SK-N-SH treated with all-trans-retinoic acid at 6 μM for 48 hours (cell line): ENCODE results near the gene CPSF4.

ENCODE experiments used
- ATAC-seq: fragments of 200-7000 bp; cut with Tn5 transposase; 3 replicates; pipeline ENCODE4 v1.9.1; 2020; ENCODE audit warnings: mild to moderate bottlenecking, moderate library complexity
- ARNTL ChIP-seq: fragments of 450-650 bp; formaldehyde crosslinking; IDR thresholded peaks from 2 replicates; pipeline ENCODE4 v1.5.0; 2020; ENCODE audit warnings: low read depth, mild to moderate bottlenecking, moderate library complexity, borderline replicate concordance
- BACH2 ChIP-seq: fragments of 250-450 bp; sonication (Bioruptor Pico); IDR thresholded peaks from 2 replicates; pipeline ENCODE4 v1.9.0; 2021; ENCODE audit warnings: mild to moderate bottlenecking, borderline replicate concordance
- CREB5 ChIP-seq: fragments of 250-450 bp; sonication (Bioruptor Pico); IDR thresholded peaks from 2 replicates; pipeline ENCODE4 v1.5.1; 2020; ENCODE audit warnings: low read depth, mild to moderate bottlenecking, moderate library complexity
- CSRNP3 ChIP-seq: fragments of 250-450 bp; sonication (Bioruptor Pico); IDR thresholded peaks from 2 replicates; pipeline ENCODE4 v1.5.1; 2021; ENCODE audit warnings: mild to moderate bottlenecking, moderate library complexity
- ISL1 ChIP-seq: fragments of 250-450 bp; sonication (Bioruptor Pico); IDR thresholded peaks from 2 replicates; pipeline ENCODE4 v2.1.2; 2022; ENCODE audit warnings: mild to moderate bottlenecking, moderate library complexity
- OSR1 ChIP-seq: fragments of 250-450 bp; sonication (Bioruptor Pico); IDR thresholded peaks from 2 replicates; pipeline ENCODE4 v1.8.0; 2022; ENCODE audit warnings: moderate library complexity, mild to moderate bottlenecking, inconsistent platforms
- PPARA ChIP-seq: fragments of 250-450 bp; sonication (Bioruptor Pico); IDR thresholded peaks from 2 replicates; pipeline ENCODE4 v1.5.0; 2020; ENCODE audit warnings: mild to moderate bottlenecking, borderline replicate concordance
- RARB ChIP-seq: fragments of 250-450 bp; sonication (Bioruptor Pico); IDR thresholded peaks from 2 replicates; pipeline ENCODE4 v1.8.0; 2021; ENCODE audit warnings: mild to moderate bottlenecking, moderate library complexity
- SNAI2 ChIP-seq: fragments of 250-450 bp; sonication (Bioruptor Pico); IDR thresholded peaks from 2 replicates; pipeline ENCODE4 v1.5.0; 2020; ENCODE audit warnings: mild to moderate bottlenecking, moderate library complexity
- TCF4 ChIP-seq: fragments of 250-450 bp; sonication (Bioruptor Pico); IDR thresholded peaks from 2 replicates; pipeline ENCODE4 v1.8.0; 2021; ENCODE audit warnings: mild to moderate bottlenecking, moderate library complexity, borderline replicate concordance
- TOX ChIP-seq: fragments of 250-450 bp; sonication (Bioruptor Pico); IDR thresholded peaks from 2 replicates; pipeline ENCODE4 v1.8.0; 2021; ENCODE audit warnings: mild to moderate bottlenecking, moderate library complexity, borderline replicate concordance
- ZC3H10 ChIP-seq: fragments of 250-450 bp; sonication (Bioruptor Pico); IDR thresholded peaks from 2 replicates; pipeline ENCODE4 v1.5.1; 2021; ENCODE audit warnings: mild to moderate bottlenecking, moderate library complexity
- ZFP3 ChIP-seq: fragments of 250-450 bp; sonication (Bioruptor Pico); IDR thresholded peaks from 2 replicates; pipeline ENCODE4 v1.5.0; 2020; ENCODE audit warnings: mild to moderate bottlenecking, moderate library complexity
- ZFP30 ChIP-seq: fragments of 450-650 bp; formaldehyde crosslinking; IDR thresholded peaks from 2 replicates; pipeline ENCODE4 v1.5.0; 2022; ENCODE audit warnings: mild to moderate bottlenecking, moderate library complexity
- ZNF565 ChIP-seq: fragments of 450-650 bp; formaldehyde crosslinking; conservative IDR thresholded peaks from 2 replicates; pipeline ENCODE4 v1.5.0; 2020; ENCODE audit warnings: low read depth, mild to moderate bottlenecking, moderate library complexity
- ZNF8 ChIP-seq: fragments of 450-650 bp; formaldehyde crosslinking; IDR thresholded peaks from 2 replicates; pipeline ENCODE4 v1.5.0; 2020; ENCODE audit warnings: mild to moderate bottlenecking, moderate library complexity
- TF ChIP-seq, protein P1 (sequence below): fragments of 250-450 bp; sonication (Bioruptor Pico); IDR thresholded peaks from 2 replicates; pipeline ENCODE4 v1.5.0; 2020; ENCODE audit warnings: mild to moderate bottlenecking, moderate library complexity
- TF ChIP-seq, protein P2 (sequence below): fragments of 250-450 bp; sonication (Bioruptor Pico); IDR thresholded peaks from 2 replicates; pipeline ENCODE4 v1.8.0; 2020; ENCODE audit warnings: mild to moderate bottlenecking, moderate library complexity, borderline replicate concordance

The CPSF4 gene

GRCh38 chr7:99440195-99440594 lies 1.5 kb downstream of the CPSF4 start:
- ATAC-seq: no peak
- TF ChIP-seq, protein P1, sequence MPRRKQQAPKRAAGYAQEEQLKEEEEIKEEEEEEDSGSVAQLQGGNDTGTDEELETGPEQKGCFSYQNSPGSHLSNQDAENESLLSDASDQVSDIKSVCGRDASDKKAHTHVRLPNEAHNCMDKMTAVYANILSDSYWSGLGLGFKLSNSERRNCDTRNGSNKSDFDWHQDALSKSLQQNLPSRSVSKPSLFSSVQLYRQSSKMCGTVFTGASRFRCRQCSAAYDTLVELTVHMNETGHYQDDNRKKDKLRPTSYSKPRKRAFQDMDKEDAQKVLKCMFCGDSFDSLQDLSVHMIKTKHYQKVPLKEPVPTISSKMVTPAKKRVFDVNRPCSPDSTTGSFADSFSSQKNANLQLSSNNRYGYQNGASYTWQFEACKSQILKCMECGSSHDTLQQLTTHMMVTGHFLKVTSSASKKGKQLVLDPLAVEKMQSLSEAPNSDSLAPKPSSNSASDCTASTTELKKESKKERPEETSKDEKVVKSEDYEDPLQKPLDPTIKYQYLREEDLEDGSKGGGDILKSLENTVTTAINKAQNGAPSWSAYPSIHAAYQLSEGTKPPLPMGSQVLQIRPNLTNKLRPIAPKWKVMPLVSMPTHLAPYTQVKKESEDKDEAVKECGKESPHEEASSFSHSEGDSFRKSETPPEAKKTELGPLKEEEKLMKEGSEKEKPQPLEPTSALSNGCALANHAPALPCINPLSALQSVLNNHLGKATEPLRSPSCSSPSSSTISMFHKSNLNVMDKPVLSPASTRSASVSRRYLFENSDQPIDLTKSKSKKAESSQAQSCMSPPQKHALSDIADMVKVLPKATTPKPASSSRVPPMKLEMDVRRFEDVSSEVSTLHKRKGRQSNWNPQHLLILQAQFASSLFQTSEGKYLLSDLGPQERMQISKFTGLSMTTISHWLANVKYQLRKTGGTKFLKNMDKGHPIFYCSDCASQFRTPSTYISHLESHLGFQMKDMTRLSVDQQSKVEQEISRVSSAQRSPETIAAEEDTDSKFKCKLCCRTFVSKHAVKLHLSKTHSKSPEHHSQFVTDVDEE (CRISPR knock-in tag): no peak
- TF ChIP-seq PPARA (CRISPR knock-in tag) (no peak), TCF4 (no peak)

- TF ChIP-seq TOX (no peak), BACH2 (CRISPR knock-in tag) (no peak), CSRNP3 (CRISPR knock-in tag) (no peak), SNAI2 (CRISPR knock-in tag) (no peak), OSR1 (CRISPR knock-in tag) (no peak), ZNF8 (no peak), RARB (CRISPR knock-in tag) (no peak), CREB5 (CRISPR knock-in tag) (no peak), TCF4 (no peak), ARNTL (no peak), PPARA (CRISPR knock-in tag) (no peak), ZFP3 (CRISPR knock-in tag) (no peak), ZNF565 (CRISPR knock-in tag) (no peak), ISL1 (CRISPR knock-in tag) (no peak), ZC3H10 (CRISPR knock-in tag) (no peak), ZFP30 (no peak)
- TF ChIP-seq, protein P1 (CRISPR knock-in tag): no peak
- TF ChIP-seq, all 23 proteins: peak for 0
- ATAC-seq: no peak
Observed at GRCh38 chr7:99446096-99446495, 7.4 kb downstream of the CPSF4 start.

GRCh38 chr7:99447943-99448342 lies 9.2 kb downstream of the CPSF4 start:
- no peak for ATAC-seq
- TF ChIP-seq ZFP3 (CRISPR knock-in tag) (no peak), CSRNP3 (CRISPR knock-in tag) (no peak), BACH2 (CRISPR knock-in tag) (no peak), CREB5 (CRISPR knock-in tag) (no peak), ZFP30 (no peak)
- TF ChIP-seq, protein P2, sequence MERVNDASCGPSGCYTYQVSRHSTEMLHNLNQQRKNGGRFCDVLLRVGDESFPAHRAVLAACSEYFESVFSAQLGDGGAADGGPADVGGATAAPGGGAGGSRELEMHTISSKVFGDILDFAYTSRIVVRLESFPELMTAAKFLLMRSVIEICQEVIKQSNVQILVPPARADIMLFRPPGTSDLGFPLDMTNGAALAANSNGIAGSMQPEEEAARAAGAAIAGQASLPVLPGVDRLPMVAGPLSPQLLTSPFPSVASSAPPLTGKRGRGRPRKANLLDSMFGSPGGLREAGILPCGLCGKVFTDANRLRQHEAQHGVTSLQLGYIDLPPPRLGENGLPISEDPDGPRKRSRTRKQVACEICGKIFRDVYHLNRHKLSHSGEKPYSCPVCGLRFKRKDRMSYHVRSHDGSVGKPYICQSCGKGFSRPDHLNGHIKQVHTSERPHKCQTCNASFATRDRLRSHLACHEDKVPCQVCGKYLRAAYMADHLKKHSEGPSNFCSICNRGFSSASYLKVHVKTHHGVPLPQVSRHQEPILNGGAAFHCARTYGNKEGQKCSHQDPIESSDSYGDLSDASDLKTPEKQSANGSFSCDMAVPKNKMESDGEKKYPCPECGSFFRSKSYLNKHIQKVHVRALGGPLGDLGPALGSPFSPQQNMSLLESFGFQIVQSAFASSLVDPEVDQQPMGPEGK (CRISPR knock-in tag): no peak
